ENCODE results near the gene CPLANE2.
"Not testable (repeated sequence)": the region's sequence is repeated elsewhere in the genome, so short reads cannot be mapped to it uniquely, and the experiment has no call there.

CPLANE2 gene

DNA sequence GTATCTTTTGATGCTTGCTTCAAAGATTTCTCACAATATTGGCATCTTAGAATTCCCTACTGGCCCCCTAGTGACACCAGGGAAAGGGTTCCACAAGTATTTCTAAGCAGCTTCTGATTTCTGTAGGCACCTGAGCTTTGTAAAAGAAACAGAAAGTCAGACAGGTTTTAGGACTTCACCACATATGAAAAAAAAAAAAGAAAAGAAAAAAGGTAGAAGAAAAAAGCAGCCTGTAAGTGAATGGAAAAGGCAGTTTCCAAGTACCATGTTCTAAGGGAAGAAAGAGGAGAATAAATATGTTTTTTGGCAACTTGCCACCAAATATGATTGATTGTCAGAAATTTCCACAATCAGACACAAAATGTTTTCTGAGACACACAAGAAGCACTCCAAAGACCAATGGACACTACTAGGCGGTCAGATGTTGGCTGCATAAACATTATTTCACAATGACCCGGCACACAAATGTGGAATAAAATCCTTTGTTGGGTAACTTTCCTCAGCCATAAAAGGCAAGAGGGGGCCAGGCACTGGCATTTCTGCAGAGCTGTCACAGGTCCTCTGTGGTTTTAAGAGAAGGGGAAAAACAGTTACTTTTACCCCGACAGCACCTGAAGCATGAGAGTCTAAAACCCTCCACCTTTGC, 12.7 kb upstream of the CPLANE2 start:
- no peak for DNase-seq (ENCODE audit: low read depth, low spot score)

- DNase-seq (ENCODE audit: low read depth, low spot score) = peak; percentile 31
Measured at GRCh38 chr1:16248603-16249516, 11.9 kb upstream of the CPLANE2 start.

DNA sequence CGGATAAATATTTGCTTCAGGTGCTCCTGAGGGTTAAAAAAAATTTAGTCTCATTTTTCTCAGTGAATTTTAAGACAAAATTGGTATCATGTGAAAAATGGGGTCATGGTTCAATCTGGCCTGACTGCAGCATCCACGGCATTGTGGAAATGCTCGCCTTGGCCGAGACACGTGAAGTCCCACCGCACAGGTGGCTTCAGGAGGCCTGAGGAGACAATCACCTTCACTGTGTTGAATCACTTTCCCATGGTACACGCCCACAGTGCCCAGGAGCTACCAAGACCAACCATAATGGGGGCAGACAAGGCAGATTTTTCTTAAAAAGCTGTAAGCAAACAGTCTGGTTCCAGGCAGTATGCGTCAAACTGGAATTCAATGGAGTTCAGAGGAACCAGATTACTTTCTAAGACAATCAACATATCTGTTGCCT, 11.0 kb upstream of the CPLANE2 start:
- DNase-seq (ENCODE audit: low read depth, low spot score) = no peak

DNA sequence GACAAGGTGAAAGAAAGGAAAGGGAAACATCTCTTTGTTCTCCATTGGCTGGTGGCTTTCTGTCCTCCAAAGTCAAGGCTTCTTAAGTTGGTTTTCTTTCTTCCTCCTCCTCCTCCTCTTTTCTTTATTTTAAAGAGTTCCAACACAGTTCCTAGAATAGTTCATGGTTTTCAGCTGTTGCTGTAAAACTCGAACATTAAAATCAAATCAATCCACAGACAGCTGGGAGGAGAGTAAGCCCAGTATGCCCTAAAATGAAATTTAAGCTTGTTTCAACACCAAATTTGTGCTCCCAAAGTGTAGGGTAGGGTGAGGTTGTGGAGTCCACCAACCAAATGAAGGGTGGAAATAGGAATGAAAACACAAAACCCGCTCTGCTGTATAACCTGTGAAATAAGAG, 10.5 kb upstream of the CPLANE2 start:
- DNase-seq (ENCODE audit: low read depth, low spot score) = no peak

GRCh38 chr1:16246961-16247360, 10.0 kb upstream of the CPLANE2 start:
- DNase-seq (ENCODE audit: low read depth, low spot score) = no peak

GRCh38 chr1:16246239-16246638, 9.3 kb upstream of the CPLANE2 start:
- DNase-seq (ENCODE audit: low read depth, low spot score) = not testable (repeated sequence)

GRCh38 chr1:16245476-16246196, 8.7 kb upstream of the CPLANE2 start:
- DNase-seq (ENCODE audit: low read depth, low spot score) = no peak

DNA sequence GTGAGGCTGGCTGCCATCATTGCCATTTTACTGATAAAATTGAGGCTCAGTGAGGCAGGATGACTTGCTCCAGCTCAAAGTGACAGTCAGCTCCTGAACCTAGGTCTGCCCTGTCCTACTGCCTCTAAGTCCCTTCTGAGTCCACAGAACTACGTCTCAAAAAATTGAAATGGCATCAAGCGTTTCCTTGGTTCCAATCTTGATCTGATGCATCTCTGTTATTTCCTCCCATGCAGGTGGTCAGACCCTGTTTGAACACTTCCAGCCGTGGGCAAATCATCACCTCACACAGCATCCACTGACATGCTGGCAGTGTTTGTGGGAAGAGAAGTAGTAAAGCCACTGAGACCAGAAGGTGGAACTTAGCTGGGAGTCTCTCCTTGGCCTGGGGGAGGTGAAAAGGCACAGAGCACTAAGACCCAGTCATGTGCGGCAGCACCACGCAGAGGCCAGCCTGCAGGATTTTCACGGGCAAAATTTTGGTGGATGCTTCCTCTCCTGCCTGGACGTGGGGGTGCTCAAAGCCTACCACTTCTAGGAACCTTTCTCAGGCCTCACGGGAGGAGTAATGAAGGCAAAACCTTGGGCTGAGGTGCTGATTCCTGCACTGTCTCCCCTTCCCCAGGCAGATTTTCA, 7.8 kb upstream of the CPLANE2 start:
- no peak for DNase-seq (ENCODE audit: low read depth, low spot score)

DNA sequence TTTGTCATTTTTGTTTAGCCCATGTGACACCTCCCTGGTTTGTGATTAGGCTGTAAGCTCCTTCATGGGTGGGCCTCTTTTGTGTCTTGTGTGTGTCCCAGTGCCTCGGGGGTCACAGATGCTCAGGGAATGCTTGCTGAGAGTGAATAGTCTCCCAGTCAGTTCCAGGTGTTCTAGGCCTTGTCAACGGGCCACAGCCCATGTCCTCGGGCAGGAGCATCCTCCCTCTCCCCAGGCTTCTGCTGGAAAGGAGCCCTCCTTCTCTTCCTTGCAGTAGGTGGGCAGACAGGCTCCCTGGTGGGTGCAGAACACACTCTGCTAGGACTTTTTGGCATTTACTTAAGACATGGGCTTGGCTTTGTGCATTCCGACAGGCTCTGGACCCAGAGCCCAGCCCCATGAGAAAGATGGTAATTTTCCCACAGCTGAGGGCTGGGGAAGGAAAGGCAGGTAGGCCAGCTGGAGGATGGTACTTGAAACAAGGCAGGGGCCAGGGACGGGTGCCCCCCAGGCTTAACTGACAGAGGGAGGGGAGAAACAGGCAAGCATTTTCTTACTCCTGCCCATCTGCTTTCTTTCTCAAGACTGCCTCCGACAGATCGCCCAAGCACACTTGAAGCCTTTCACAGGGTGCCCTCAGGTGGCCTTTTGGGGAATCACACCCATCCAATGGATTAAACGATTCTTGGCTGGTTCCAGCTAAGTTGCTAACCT, 7.1 kb upstream of the CPLANE2 start:
- DNase-seq (ENCODE audit: low read depth, low spot score) = peak; percentile 43

DNA sequence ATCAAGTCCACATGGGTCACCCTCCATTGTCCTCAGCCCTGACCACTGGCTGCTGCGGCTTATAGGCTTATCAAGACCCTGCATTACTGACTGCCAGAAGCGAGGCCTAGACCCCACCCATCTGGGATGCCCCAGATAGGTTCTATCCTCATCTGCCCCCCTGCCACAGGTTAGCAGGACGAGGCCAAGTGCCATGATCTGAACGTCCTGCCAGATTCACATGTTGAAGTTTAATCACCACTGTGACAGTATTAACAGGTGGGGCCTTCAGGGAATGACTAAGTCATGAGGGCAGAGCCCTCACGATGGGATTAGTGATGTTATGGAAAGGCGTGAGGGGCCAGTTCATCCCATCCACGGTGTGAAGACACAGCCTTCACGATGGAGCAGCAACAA, 6.2 kb upstream of the CPLANE2 start:
- DNase-seq (ENCODE audit: low read depth, low spot score) = no peak

GRCh38 chr1:16242556-16243214, 5.7 kb upstream of the CPLANE2 start:
- DNase-seq (ENCODE audit: low read depth, low spot score) = no peak

DNA sequence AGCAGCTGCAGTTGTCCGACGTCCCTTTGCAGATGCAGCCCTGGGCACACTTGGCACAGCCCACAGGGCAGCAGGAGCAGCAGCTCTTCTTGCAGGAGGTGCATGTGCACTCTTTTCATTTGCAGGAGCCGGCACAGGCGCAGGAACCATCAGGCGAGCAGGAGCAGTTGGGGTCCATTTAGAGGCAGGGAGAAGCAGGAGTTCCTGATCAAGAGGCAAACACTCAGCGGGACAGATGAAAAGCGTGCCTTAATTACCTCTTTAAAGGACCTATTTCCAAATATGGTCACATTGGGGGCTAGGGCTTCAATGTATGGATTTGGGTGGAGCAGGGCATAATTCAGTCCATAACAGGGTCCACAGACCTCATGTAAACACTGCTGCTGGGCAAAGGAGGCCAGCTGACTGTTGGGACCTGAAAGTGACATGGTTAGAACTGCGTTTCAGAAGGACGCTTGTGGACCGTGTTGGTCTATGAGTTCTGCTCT, 4.3 kb upstream of the CPLANE2 start:
- no peak for DNase-seq (ENCODE audit: low read depth, low spot score)

DNA sequence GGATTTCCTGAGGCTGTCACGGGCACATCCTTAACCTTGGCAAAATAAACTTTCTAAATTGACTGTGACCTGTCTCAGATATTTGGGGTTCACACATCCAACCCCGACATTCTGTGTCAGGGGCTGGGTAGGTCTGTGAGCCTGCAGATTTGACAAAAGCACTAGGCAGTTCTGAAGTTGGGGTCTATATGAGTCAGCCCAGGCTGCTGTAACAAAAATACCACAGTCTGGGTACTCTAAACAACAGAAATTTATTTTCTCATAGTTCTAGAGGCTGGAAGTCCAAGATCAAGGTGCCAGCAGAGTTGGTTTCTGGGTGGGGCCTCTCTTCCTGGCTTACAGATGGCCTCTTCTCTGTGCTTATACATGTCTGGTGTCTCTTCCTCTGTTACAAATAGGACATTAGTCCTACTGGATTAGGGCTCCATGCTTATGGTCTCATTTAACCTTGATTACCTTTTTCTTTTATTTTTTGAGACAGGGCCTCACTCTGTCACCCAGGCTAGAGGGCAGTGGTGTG, 3.0 kb upstream of the CPLANE2 start:
- no peak for DNase-seq (ENCODE audit: low read depth, low spot score)

DNA sequence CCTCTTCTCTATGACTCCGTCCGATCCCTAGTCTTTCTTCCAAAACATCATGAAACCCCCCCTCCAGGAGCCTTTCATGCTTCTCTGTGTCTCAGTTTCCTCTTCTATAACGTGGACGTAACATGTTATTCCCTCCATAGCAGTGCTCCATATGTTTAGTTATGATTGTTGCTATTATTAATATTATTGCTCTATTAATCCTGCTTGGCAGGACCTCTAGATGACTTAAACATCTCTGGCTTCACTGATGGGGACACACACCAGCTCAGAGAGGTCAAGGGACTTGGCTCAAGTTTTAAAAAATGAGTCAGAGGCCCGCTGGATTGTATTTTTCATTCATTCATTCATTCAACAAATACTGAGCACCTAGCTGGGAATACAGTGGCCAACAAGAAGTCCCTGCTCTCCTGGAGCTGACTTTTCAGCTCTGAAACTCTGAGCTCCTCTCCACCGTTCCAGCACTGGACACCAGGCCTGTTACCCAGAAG, 404 bp upstream of the CPLANE2 start:
- no peak for DNase-seq (ENCODE audit: low read depth, low spot score)

DNA sequence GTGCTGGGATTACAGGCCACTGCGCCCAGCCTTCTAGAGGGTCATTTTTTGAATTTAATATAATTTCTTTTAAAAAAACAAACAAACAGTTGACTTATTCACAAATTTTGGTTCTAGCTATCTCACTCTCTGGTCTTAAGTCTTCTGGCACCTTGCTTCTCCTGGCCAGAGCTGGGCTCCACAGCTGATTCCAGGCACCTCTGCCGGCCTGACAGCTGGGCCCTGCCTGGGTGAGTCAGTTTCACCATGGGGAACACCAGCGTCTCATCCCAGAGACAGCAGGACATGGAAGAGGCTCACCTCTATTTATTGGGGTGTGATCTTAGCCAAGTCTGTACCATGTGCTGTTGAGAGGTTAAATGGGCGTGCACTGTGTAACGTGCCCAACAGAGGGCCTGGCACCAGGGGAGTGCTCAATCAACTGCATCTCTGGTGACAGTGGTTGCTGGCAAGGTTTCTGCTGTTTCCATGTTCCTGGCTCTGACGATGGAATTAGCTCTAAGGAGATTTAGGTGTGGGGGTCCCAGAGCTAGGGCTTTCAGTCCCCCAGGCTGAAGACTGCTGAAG, 956 bp downstream of the CPLANE2 start:
- no peak for DNase-seq (ENCODE audit: low read depth, low spot score)

DNA sequence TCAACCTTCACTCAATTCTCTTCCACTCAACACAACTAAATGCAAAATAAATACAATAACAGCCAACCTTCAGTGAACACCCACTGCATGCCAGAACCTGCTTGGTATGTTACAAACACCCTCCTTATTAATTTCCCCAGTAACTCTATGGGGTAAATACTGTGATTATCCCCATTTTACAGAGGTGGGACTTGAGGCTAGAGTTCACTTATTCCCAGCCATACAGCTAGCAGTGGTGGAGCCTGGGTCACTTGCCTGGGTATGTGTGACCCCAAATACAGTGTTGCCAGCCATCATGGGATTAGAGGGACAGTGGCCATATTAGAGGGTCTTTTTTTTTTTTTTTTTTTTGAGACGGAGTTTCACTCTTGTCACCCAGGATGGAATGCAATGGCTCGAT, 1.6 kb downstream of the CPLANE2 start:
- no peak for DNase-seq (ENCODE audit: low read depth, low spot score)

DNA sequence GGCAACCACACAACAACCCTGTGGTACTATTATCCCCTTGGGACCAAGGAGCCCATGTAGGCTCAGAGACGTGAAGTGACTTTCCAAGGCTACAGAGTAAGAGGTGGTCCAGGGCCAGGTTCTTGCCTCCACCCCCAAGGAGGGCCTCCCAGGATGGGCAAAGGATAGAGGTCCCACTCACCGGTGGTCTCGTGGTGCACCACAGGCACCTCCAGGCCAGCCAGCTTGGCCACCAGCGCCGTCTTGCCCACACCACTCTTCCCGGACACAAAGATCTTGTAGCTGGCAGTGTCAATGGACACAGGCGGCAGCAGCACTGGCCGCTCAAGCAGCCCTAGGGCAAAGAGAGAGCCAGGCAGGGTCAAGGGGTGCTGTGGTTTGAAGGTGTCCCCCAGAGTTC, 3.6 kb downstream of the CPLANE2 start:
- DNase-seq (ENCODE audit: low read depth, low spot score) = no peak

DNA sequence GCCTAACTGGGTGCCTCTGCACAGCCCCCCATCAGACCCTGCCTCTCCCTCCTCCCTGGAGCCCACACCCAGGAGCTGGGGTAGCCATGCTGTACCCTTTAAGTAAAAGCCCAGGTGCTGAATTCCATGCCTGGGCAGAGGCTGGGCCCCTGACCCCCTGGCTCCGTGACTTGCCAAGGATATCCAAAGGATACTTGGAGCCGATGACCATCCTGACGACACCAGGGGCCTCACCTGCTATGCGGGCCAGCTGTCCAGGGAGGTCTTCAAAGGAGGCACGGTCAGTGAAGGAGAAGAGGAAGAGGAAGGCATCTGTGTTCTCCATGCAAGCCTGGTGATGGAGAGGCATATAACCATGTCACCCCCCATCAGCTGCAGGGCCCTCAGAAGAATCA, 4.7 kb downstream of the CPLANE2 start:
- DNase-seq (ENCODE audit: low read depth, low spot score) = no peak

DNA sequence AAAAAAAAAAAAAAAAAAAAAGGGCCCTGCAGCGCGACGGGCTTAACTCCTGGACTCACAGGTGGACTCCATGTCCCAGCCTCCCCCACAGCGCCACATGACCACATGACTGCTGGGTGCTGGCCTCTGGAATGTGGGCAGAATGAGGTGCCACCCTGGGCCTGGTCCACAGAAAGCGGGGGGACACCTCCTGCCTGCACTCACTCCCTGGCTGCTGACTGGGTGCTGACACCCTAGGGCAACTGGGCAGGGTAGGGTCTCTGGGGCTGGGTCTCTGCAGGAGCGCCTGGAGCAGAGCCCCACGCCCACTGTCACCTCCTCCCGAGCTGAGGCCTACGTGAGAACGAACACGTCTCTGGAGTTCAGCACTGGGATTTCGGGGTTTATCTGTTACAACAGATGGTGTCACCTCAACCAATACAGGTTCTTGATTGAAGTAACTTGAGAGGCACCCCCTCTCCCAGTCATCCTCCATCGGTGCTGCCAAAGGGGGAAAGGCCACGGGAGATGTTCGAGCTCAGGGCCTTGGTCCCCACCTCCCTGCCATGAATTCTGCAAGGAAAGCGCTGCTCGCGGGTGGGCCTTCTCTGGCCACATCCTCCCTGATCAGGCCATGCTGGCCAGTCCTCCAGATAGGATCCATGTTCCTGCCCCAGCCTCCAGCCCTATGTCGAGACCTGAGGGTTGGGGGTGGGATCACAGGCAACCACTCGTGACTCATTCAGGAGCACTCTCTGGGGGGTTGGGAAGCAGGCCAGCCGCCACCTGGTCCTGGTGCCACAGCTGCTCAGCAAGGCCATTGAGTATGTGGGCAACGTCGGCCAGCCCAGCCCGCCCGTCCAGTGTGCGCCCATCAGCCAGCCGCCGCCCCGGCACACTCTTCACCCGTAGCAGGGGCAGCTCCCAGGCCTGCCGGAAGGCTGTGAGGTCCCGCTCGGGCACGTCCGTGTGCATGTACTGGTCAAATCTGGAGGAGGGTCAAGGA, 5.4 kb downstream of the CPLANE2 start:
- DNase-seq (ENCODE audit: low read depth, low spot score) = no peak

Measured in brain pericyte (primary cell).